HepG2 (cell line): ENCODE measurements around the gene SERINC2. TPM values are rescaled to one million over a fixed set of nuclear protein-coding genes. Genes with fewer than 3 reads are reported as not detected.

Experiments used
- HMGA1 ChIP-seq: sonication (generic); formaldehyde crosslinking; conservative IDR thresholded peaks from 2 replicates; pipeline ENCODE4 v1.4.0; 2020; ENCODE audit warnings: missing genetic modification reagents
- HNF4A ChIP-seq: sonication (generic); formaldehyde crosslinking; IDR thresholded peaks from 2 replicates; pipeline ENCODE4 v1.4.0; 2020; ENCODE audit warnings: missing genetic modification reagents
- MTF2 ChIP-seq: sonication (generic); formaldehyde crosslinking; IDR thresholded peaks from 2 replicates; pipeline ENCODE4 v1.5.0; 2020; ENCODE audit warnings: missing genetic modification reagents, borderline replicate concordance
- NCOR1 ChIP-seq: fragments of 200-600 bp; sonication (generic); IDR thresholded peaks from 2 replicates; pipeline ENCODE4 v1.7.0; 2017; ENCODE audit warnings: antibody characterized with exemption, low read length, borderline replicate concordance
- PTBP1 ChIP-seq: fragments of 200-400 bp; formaldehyde crosslinking; IDR thresholded peaks from 2 replicates; pipeline ENCODE4 v1.6.1; 2018; ENCODE audit warnings: low read length, low read depth; ENCODE audit not compliant: poor library complexity, severe bottlenecking
- RBAK ChIP-seq: sonication (generic); formaldehyde crosslinking; IDR thresholded peaks from 2 replicates; pipeline ENCODE4 v1.5.1; 2020; ENCODE audit warnings: mild to moderate bottlenecking, missing genetic modification reagents
- SNAI1 ChIP-seq: sonication (generic); formaldehyde crosslinking; IDR thresholded peaks from 2 replicates; pipeline ENCODE4 v1.5.0; 2020; ENCODE audit warnings: mild to moderate bottlenecking, missing genetic modification reagents, borderline replicate concordance
- SP4 ChIP-seq: sonication (generic); formaldehyde crosslinking; IDR thresholded peaks from 2 replicates; pipeline ENCODE4 v1.8.1; 2023; ENCODE audit warnings: mild to moderate bottlenecking, missing genetic modification reagents
- STAG1 ChIP-seq: sonication (generic); formaldehyde crosslinking; IDR thresholded peaks from 2 replicates; pipeline ENCODE4 v1.4.0; 2020; ENCODE audit warnings: missing genetic modification reagents
- ZNF367 ChIP-seq: sonication (generic); formaldehyde crosslinking; IDR thresholded peaks from 2 replicates; pipeline ENCODE4 v1.4.0; 2020; ENCODE audit warnings: missing genetic modification reagents, borderline replicate concordance
- ZNF766 ChIP-seq: sonication (generic); formaldehyde crosslinking; IDR thresholded peaks from 2 replicates; pipeline ENCODE4 v1.5.0; 2020; ENCODE audit warnings: missing genetic modification reagents, borderline replicate concordance
- polyA plus RNA-seq, 8 experiments: library from polyadenylated mRNA; depleted of rRNA in 3 of 8; stranded (reverse) in 7 of 8; unstranded in 1 of 8; fragments of >200 nt; fragmentation: Illumina TruSeq in 4 of 8; extraction: Trizol in 4 of 8; gene quantifications; 2 replicates each; pipeline versions ENCODE4 v1.2.1 to v1.2.3, GENCODE V29; 2011 to 2016; ENCODE audit warnings: low read depth in 4 of 8, missing spikeins in 1 of 8, mixed read lengths in 1 of 8; ENCODE audit not compliant: insufficient read depth in 1 of 8
- total RNA-seq, 5 experiments: library from RNA; depleted of rRNA; stranded (reverse); fragments of >200 nt; fragmentation: Illumina TruSeq; extraction: Trizol; gene quantifications; 2 replicates each; pipeline ENCODE4 v1.2.3, GENCODE V29; 2016; ENCODE audit warnings: low read depth in 1 of 5
- TF ChIP-seq, protein P1 (sequence below): sonication (generic); formaldehyde crosslinking; IDR thresholded peaks from 2 replicates; pipeline ENCODE4 v1.5.0; 2020; ENCODE audit warnings: missing genetic modification reagents, mild to moderate bottlenecking, borderline replicate concordance
- TF ChIP-seq, protein P2 (sequence below): sonication (generic); formaldehyde crosslinking; IDR thresholded peaks from 2 replicates; pipeline ENCODE4 v1.5.0; 2020; ENCODE audit warnings: mild to moderate bottlenecking, missing genetic modification reagents, moderate library complexity
- TF ChIP-seq, protein P3 (sequence below): sonication (generic); formaldehyde crosslinking; IDR thresholded peaks from 2 replicates; pipeline ENCODE4 v1.5.0; 2020; ENCODE audit warnings: missing genetic modification reagents

Gene SERINC2
- total and polyA plus RNA-seq, 2 of the 13 experiments (the other 11 are each of a cell fraction or from before 2014, with no cell fraction given) = 4.8 to 126 TPM

DNA sequence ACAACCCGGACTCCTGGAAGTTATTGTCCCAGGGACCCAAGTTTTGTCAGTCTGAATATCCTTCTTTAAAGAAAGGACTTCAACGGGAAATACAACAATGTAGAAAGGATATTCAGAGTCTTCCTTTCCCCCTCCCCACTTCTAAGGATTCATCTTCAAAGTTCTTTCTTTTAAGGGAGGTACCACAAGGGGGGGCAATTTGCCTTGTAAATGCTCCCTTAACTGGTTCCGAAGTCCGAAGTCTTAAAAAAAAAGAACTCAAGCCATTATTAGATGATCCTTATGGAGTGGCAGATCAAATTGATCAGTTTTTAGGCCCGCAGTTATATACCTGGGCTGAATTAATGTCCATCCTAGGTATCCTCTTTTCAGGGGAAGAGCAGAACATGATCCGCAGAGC is 47.0 kb downstream of the SERINC2 start (continued):
- TF ChIP-seq, protein P1, sequence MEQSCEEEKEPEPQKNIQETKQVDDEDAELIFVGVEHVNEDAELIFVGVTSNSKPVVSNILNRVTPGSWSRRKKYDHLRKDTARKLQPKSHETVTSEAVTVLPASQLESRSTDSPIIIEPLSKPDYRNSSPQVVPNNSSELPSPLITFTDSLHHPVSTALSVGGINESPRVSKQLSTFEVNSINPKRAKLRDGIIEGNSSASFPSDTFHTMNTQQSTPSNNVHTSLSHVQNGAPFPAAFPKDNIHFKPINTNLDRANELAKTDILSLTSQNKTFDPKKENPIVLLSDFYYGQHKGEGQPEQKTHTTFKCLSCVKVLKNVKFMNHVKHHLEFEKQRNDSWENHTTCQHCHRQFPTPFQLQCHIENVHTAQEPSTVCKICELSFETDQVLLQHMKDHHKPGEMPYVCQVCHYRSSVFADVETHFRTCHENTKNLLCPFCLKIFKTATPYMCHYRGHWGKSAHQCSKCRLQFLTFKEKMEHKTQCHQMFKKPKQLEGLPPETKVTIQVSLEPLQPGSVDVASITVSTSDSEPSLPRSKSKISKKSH = no peak
- TF ChIP-seq, protein P2, sequence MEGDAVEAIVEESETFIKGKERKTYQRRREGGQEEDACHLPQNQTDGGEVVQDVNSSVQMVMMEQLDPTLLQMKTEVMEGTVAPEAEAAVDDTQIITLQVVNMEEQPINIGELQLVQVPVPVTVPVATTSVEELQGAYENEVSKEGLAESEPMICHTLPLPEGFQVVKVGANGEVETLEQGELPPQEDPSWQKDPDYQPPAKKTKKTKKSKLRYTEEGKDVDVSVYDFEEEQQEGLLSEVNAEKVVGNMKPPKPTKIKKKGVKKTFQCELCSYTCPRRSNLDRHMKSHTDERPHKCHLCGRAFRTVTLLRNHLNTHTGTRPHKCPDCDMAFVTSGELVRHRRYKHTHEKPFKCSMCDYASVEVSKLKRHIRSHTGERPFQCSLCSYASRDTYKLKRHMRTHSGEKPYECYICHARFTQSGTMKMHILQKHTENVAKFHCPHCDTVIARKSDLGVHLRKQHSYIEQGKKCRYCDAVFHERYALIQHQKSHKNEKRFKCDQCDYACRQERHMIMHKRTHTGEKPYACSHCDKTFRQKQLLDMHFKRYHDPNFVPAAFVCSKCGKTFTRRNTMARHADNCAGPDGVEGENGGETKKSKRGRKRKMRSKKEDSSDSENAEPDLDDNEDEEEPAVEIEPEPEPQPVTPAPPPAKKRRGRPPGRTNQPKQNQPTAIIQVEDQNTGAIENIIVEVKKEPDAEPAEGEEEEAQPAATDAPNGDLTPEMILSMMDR (CRISPR knock-in tag) = peak; percentile 50
- TF ChIP-seq HMGA1 (no peak), ZNF367 (CRISPR knock-in tag) (no peak), RBAK (CRISPR knock-in tag) (no peak), SNAI1 (no peak), PTBP1 (no peak), SP4 (CRISPR knock-in tag) (no peak), HNF4A (peak; percentile 30; the same call in 1 of the 2 replicates), NCOR1 (no peak), STAG1 (CRISPR knock-in tag) (peak; percentile 58), ZNF766 (no peak), MTF2 (CRISPR knock-in tag) (no peak)
- TF ChIP-seq, protein P3, sequence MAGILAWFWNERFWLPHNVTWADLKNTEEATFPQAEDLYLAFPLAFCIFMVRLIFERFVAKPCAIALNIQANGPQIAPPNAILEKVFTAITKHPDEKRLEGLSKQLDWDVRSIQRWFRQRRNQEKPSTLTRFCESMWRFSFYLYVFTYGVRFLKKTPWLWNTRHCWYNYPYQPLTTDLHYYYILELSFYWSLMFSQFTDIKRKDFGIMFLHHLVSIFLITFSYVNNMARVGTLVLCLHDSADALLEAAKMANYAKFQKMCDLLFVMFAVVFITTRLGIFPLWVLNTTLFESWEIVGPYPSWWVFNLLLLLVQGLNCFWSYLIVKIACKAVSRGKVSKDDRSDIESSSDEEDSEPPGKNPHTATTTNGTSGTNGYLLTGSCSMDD (CRISPR knock-in tag) = no peak
